Upper lobe of left lung (tissue), 4 donors: Measurements from ENCODE around the gene ORMDL3.
"Not testable (repeated sequence)": the region's sequence is repeated elsewhere in the genome, so short reads cannot be mapped to it uniquely, and the experiment has no call there.

ENCODE experiments used
- CTCF ChIP-seq, 6 experiments: fragments of 450-650 bp in 4 of 6; fragments of 200-600 bp in 2 of 6; sonication (generic) in 2 of 6; IDR thresholded peaks; one replicate each; pipeline ENCODE4 v1.5.1; 2016 to 2019; ENCODE audit warnings: antibody characterized with exemption in 6 of 6
- POLR2A ChIP-seq, 4 donors: fragments of 450-650 bp; IDR thresholded peaks; one replicate each; pipeline ENCODE4 v1.5.1; 2016 to 2017; ENCODE audit warnings: antibody characterized with exemption in 4 of 4, mild to moderate bottlenecking in 2 of 4
- POLR2AphosphoS5 ChIP-seq, 2 donors: sonication (generic); formaldehyde crosslinking; IDR thresholded peaks; one replicate each; pipeline ENCODE4 v1.5.1; 2017; ENCODE audit warnings: antibody characterized with exemption in 2 of 2

DNA sequence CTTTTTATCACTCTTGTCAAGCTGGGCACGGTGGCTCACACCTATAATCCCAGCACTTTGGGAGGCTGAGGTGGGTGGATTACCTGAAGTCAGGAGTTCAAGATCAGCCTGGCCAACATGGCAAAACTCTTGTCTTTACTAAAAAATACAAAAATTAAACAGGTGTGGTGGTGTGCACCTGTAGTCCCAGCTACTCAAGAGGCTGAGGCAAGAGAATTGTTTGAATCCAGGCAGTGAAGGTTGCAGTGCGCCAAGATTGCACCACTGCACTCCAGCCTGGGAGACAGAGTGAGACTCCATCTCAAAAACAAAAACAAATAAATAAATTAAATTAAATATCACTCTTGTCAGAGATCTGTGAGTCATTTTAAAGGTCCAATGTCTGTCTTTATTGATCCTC is 25.4 kb downstream of the ORMDL3 start:
- not testable (repeated sequence) for TF ChIP-seq CTCF, POLR2AphosphoS5, POLR2A (IDR thresholded peaks at IDR 0.05)
